HG03469 (cell line): ENCODE measurements around the gene DUSP8.
"Not testable (repeated sequence)": the region's sequence is repeated elsewhere in the genome, so short reads cannot be mapped to it uniquely, and the experiment has no call there.

Experiments
- ATAC-seq: cut with Tn5 transposase; IDR thresholded peaks from one replicate; pipeline ENCODE4 v1.9.1; 2021; ENCODE audit warnings: mild to moderate bottlenecking, moderate library complexity, moderate number of reproducible peaks; ENCODE audit not compliant: unreplicated experiment

Gene DUSP8

GRCh38 chr11:1589191-1589963, 17.3 kb upstream of the DUSP8 start:
- ATAC-seq, result not testable (repeated sequence)

DNA sequence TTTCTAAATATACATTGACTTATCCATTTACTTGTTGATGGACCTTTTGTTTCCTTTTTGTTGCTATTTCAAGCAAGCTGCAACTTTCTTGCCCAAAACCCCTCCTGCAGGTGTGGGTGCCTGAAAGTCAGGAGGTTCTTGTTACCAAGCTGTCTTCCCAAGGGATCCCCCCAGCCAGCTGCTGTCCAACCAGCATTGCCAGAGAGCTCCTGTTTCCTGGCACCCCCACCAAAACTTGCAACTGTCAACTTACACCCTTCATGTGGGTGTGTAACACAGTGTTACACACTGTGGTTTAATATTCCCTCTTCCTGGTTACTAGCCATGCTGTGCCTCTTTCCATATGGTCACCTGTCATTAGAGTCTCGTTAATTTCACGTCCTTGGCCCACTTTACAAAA, 14.6 kb upstream of the DUSP8 start:
- no peak for ATAC-seq

- ATAC-seq, result not testable (repeated sequence)
Measured at GRCh38 chr11:1584661-1585370, 12.7 kb upstream of the DUSP8 start, which contains the start of gene KRTAP5-1. Gene KRTAP5-1, minus strand, starts transcription at chr11:1585283. Its CDS starts 34 bp downstream, at chr11:1585249.

- ATAC-seq, result not testable (repeated sequence)
Measured at GRCh38 chr11:1582909-1583308, 10.8 kb upstream of the DUSP8 start.

- no peak for ATAC-seq
Measured at GRCh38 chr11:1581976-1582375, 9.9 kb upstream of the DUSP8 start.

- ATAC-seq, result no peak
Measured at GRCh38 chr11:1576825-1577224, 4.8 kb upstream of the DUSP8 start.

- not testable (repeated sequence) for ATAC-seq
Measured at GRCh38 chr11:1575756-1576155, 3.7 kb upstream of the DUSP8 start.

DNA sequence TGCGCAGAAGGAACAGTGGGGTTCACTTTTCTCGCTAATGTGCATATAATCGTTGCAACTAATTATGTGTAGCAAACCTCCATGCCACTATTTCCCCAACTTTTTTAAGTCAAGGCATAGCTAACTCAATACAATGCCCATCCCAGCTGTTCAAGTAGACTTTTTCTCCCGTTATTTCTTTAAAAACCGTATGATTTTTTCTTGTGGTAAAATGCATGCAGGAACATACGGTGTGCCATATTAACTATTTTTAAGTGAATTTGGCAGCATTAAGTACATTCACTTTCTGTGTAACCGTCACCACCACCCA, 2.8 kb upstream of the DUSP8 start:
- ATAC-seq, result no peak

DNA sequence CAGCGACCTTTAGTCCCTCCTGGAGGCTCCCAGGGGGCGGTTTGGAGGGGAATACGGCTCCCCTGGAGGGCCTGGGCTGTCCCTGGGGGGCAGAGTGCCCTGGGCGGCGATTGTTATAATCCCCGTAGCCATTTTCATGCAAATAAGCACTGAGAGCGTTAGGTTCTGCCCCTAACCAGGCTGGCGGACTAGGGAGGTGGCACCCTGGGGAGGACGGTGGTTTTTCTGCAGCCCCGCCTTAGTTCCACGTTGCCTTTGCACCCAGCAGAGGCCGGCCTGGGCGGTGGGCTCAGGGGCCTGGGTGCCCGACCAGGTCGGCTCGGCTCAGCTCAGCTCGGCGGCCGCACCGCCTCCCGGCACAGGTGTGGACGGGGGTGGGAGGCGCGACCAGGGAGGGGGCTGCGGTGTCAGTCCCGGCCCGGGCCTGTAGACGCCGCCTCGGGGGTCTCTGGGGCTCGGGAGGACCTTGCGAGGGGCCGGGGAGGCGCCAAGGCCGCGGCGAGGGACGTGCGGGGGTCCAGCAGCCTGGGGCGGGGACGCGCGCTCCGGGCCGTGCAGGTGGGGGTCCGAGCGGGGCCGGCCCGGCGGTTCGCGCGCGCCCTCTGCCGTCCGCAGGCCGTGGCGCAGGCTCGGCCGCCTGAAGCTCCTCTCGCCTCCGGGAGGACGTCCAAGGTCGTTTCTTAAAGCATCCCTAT, 2.3 kb upstream of the DUSP8 start:
- ATAC-seq, result no peak

DNA sequence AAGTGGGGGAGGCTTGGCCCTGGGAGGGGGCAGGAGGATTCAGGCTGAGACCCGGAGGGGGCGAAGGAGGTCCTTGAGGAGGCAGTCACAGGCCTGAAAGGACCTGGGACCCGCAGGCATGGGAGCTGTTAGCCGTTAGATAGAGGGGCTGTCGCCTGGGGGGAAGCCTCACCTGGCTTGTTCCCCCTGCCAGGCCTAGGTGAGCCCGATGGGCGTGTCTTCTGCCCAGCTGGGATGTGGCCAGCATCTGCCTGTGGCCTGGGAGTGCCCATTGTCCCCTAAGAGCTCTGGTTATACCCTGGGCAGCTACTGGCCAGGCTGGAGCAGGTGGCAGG, 1.8 kb upstream of the DUSP8 start:
- ATAC-seq, result no peak

- no peak for ATAC-seq
Measured at GRCh38 chr11:1573077-1573902, 1.2 kb upstream of the DUSP8 start.

DNA sequence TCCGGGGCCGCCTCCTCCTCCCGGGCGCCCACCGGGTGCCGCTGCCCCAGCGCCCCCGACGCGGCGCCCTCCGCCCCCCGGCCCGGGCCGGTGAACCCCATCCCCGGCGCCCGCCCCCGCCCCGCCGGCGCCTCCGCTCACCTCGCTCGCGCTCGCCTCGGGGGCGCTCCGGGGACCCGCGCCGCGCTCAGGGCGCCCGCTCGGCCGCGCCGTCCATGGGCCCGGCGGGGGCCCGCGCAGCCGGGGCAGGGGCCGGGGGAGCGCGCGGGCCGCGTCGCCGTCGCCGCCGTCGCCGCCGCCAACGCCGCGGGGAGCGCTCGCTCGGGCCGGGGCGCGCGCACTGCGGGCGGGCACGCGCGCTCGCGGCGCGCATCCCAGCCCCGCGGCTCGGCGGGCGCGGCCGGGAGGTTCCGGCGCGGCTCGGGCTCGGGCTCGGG, 293 bp downstream of the DUSP8 start:
- no peak for ATAC-seq

- no peak for ATAC-seq
Measured at GRCh38 chr11:1570896-1571759, 943 bp downstream of the DUSP8 start.

- ATAC-seq, result no peak
Measured at GRCh38 chr11:1570531-1570895, 1.6 kb downstream of the DUSP8 start.

DNA sequence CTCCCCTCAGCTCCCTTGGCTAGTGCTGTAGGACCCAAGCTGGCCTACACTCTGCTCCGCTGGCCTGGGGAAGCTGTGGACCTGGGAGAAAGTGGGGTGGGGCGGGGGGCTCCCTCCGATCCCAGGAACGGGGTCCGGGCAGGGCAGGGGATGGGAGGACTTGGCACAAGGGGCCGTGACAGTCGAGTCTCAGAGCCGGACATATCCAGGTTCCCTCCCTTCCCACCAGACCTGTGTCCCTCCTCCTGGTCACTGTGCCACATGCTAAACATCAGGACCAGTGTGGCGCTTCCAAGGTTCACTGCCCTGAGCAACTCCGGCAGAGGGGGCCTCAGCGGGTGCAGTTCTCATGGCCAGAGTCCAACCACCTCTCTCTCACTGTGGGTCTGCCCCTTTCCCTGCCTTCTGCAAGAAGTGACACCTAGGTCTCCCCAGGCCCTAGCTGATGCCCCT, 2.0 kb downstream of the DUSP8 start:
- ATAC-seq, result no peak

- no peak for ATAC-seq
Measured at GRCh38 chr11:1569251-1569780, 2.8 kb downstream of the DUSP8 start.

- no peak for ATAC-seq
Measured at GRCh38 chr11:1568441-1568911, 3.6 kb downstream of the DUSP8 start.

DNA sequence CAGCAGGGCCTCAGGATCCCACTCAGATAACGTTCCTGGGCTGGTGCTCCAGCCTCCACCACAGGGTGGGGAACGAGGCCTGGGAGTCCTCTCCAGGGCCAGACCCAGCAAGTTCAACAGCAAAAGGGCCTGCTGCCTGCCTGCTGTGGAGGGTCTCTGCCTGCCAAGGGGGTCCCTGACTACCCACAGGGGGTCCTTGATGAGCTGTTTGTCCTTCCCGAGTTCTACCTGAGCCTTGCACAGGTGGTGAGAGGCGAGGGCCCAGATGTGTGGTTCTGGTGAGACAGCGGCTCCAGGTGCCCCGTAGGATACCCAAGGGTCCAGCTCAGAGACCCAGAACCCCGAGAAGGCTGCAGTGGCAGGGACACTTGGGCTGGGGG, 4.4 kb downstream of the DUSP8 start:
- no peak for ATAC-seq

GRCh38 chr11:1567052-1567720, 4.9 kb downstream of the DUSP8 start:
- no peak for ATAC-seq
